HepG2 (cell line): Measurements from ENCODE around the gene AKT3. TPM values are rescaled to one million over a fixed set of nuclear protein-coding genes. Genes with fewer than 3 reads are reported as not detected.

ENCODE experiments used
- ATAC-seq: fragments of 200-7000 bp; cut with Tn5 transposase; 3 replicates; pipeline ENCODE4 v1.9.1; 2020; ENCODE audit warnings: mild to moderate bottlenecking, moderate library complexity
- BruUV-seq: library from RNA; stranded (reverse); fragments of 400-500 nt; replicated peaks from 2 replicates; lab custom pipeline; 2021; lab: Mats Ljungman, UMichigan
- CTCF ChIA-PET: fragments of 300-600 bp; formaldehyde crosslinking; extraction: SDS; loops from one replicate; lab custom pipeline; 2021; ENCODE audit warnings: low total read pairs, inconsistent platforms, low intra/inter-chr PET ratio; lab: Yijun Ruan, JAX
- POLR2A ChIA-PET: fragments of 350-600 bp; sonication (Branson Sonifier 250); formaldehyde crosslinking; loops from one replicate; lab custom pipeline; 2020; ENCODE audit warnings: antibody characterized with exemption, inconsistent platforms; lab: Yijun Ruan, JAX
- DNase-seq: peaks from one replicate; pipeline ENCODE4 v3.0.0-alpha.2; 2015; ENCODE audit warnings: low spot score
- FAIRE-seq: peaks from 3 replicates; lab custom pipeline; 2011; peaks lifted over from hg19 to GRCh38; lab: Jason Lieb, UNC
- H2AFZ ChIP-seq: one replicate; pipeline ENCODE4 v1.6.1; 2011; ENCODE audit warnings: low read length, inconsistent platforms
- H3K27ac ChIP-seq: fragments of 300-600 bp; 3 replicates; pipeline ENCODE4 v1.8.0; 2011; ENCODE audit warnings: mixed run types, mild to moderate bottlenecking, mixed read lengths, low read length, inconsistent platforms; ENCODE audit not compliant: insufficient read depth; ENCODE audit errors: extremely low read length
- H3K27me3 ChIP-seq, 2 experiments: fragments of 200-600 bp in 1 of 2; 2 replicates in 1 of 2; 3 replicates in 1 of 2; pipeline versions ENCODE4 v1.6.0 to v1.8.0; 2011; ENCODE audit warnings: low read length in 2 of 2, mild to moderate bottlenecking in 2 of 2, moderate library complexity in 2 of 2, inconsistent platforms in 1 of 2; ENCODE audit not compliant: insufficient read depth in 2 of 2, control insufficient read depth in 1 of 2
- H3K36me3 ChIP-seq, 2 experiments: fragments of 200-600 bp in 1 of 2; replicated peaks in 1 of 2; 2 replicates in 1 of 2; 3 replicates in 1 of 2; pipeline versions ENCODE4 v1.5.1 to v1.8.0; 2011; ENCODE audit warnings: low read length in 2 of 2, inconsistent platforms in 1 of 2; ENCODE audit not compliant: insufficient read depth in 2 of 2, control insufficient read depth in 1 of 2
- H3K4me1 ChIP-seq: 2 replicates; pipeline ENCODE4 v1.5.1; 2012; ENCODE audit warnings: low read length, inconsistent platforms; ENCODE audit not compliant: insufficient read depth
- H3K4me2 ChIP-seq: 2 replicates; pipeline ENCODE4 v1.6.0; 2011; ENCODE audit warnings: low read depth, low read length, inconsistent platforms
- H3K4me3 ChIP-seq, 3 experiments: fragments of 200-600 bp in 1 of 3; sonication (generic), shearing (Covaris generic) in 1 of 3; replicated peaks in 1 of 3; 2 replicates each; pipeline ENCODE4 v1.5.1; 2011 to 2016; ENCODE audit warnings: low read length in 3 of 3, inconsistent platforms in 2 of 3, low read depth in 2 of 3, mild to moderate bottlenecking in 2 of 3, control low read depth in 1 of 3, mixed read lengths in 1 of 3; ENCODE audit not compliant: insufficient read depth in 1 of 3
- H3K79me2 ChIP-seq: one replicate; pipeline ENCODE4 v1.6.1; 2011; ENCODE audit warnings: low read length, inconsistent platforms; ENCODE audit not compliant: insufficient read depth
- H3K9ac ChIP-seq: 2 replicates; pipeline ENCODE4 v1.6.0; 2011; ENCODE audit warnings: mild to moderate bottlenecking, low read depth, low read length, inconsistent platforms; ENCODE audit not compliant: insufficient read depth
- H3K9me3 ChIP-seq: 2 replicates; pipeline ENCODE4 v1.5.1; 2012; ENCODE audit warnings: mild to moderate bottlenecking, low read length
- H4K20me1 ChIP-seq: 2 replicates; pipeline ENCODE4 v1.6.0; 2011; ENCODE audit warnings: inconsistent platforms, mild to moderate bottlenecking, low read length, moderate library complexity; ENCODE audit not compliant: insufficient read depth
- AGO2 ChIP-seq: fragments of 200-400 bp; formaldehyde crosslinking; optimal IDR thresholded peaks from 2 replicates; pipeline ENCODE3; 2017; ENCODE audit warnings: mild to moderate bottlenecking, low read depth, low read length, moderate library complexity
- ATF4 ChIP-seq, 2 experiments: fragments of 450-650 bp in 1 of 2; sonication (generic) in 1 of 2; formaldehyde crosslinking; IDR thresholded peaks; 2 replicates each; pipeline versions ENCODE4 v1.5.0 to v1.8.0; 2020 to 2022; ENCODE audit warnings: mild to moderate bottlenecking in 1 of 2, missing genetic modification reagents in 1 of 2
- BRD4 ChIP-seq: sonication (generic); formaldehyde crosslinking; IDR thresholded peaks from 2 replicates; pipeline ENCODE4 v1.4.0; 2020; ENCODE audit warnings: missing genetic modification reagents
- CREM ChIP-seq, 2 experiments: sonication (generic) in 1 of 2; formaldehyde crosslinking in 1 of 2; IDR thresholded peaks; 2 replicates each; pipeline versions ENCODE4 v1.4.0 to v1.6.1; 2016 to 2020; ENCODE audit warnings: antibody characterized with exemption in 1 of 2, mild to moderate bottlenecking in 1 of 2, missing genetic modification reagents in 1 of 2
- CSRNP1 ChIP-seq: sonication (generic); formaldehyde crosslinking; IDR thresholded peaks from 2 replicates; pipeline ENCODE4 v1.8.1; 2023; ENCODE audit warnings: mild to moderate bottlenecking, missing genetic modification reagents
- DNMT1 ChIP-seq: sonication (generic); formaldehyde crosslinking; IDR thresholded peaks from 2 replicates; pipeline ENCODE4 v1.5.1; 2020; ENCODE audit warnings: mild to moderate bottlenecking, missing genetic modification reagents
- JDP2 ChIP-seq: sonication (generic); formaldehyde crosslinking; IDR thresholded peaks from 2 replicates; pipeline ENCODE4 v1.8.1; 2022; ENCODE audit warnings: missing genetic modification reagents, borderline replicate concordance
- KLF16 ChIP-seq, 2 experiments: sonication (generic) in 1 of 2; formaldehyde crosslinking in 1 of 2; IDR thresholded peaks; 2 replicates each; pipeline versions ENCODE4 v1.6.1 to v1.8.0; 2016 to 2023; ENCODE audit warnings: missing genetic modification reagents in 2 of 2, missing compliant biosample characterization in 1 of 2
- MAF1 ChIP-seq: sonication (generic); formaldehyde crosslinking; IDR thresholded peaks from 2 replicates; pipeline ENCODE4 v1.5.0; 2020; ENCODE audit warnings: missing genetic modification reagents, borderline replicate concordance
- MLX ChIP-seq: IDR thresholded peaks from 2 replicates; pipeline ENCODE4 v1.6.1; 2016
- MTERF4 ChIP-seq: sonication (generic); formaldehyde crosslinking; IDR thresholded peaks from 2 replicates; pipeline ENCODE4 v1.8.0; 2023; ENCODE audit warnings: mild to moderate bottlenecking, missing genetic modification reagents
- POGK ChIP-seq: sonication (generic); formaldehyde crosslinking; conservative IDR thresholded peaks from 2 replicates; pipeline ENCODE4 v1.8.0; 2022; ENCODE audit warnings: mild to moderate bottlenecking, moderate library complexity, missing genetic modification reagents
- PRMT3 ChIP-seq: sonication (generic); formaldehyde crosslinking; IDR thresholded peaks from 2 replicates; pipeline ENCODE4 v1.8.1; 2022; ENCODE audit warnings: low read depth, mild to moderate bottlenecking, moderate library complexity, missing genetic modification reagents, borderline replicate concordance
- RBM22 ChIP-seq: fragments of 200-400 bp; formaldehyde crosslinking; optimal IDR thresholded peaks from 2 replicates; pipeline ENCODE3; 2017; ENCODE audit warnings: mild to moderate bottlenecking, low read length, moderate library complexity
- SSRP1 ChIP-seq: IDR thresholded peaks from 2 replicates; pipeline ENCODE4 v1.6.1; 2016; ENCODE audit warnings: control low read depth
- TCF7 ChIP-seq: sonication (generic); IDR thresholded peaks from 2 replicates; pipeline ENCODE4 v1.6.1; 2016; ENCODE audit warnings: antibody characterized with exemption, low read depth
- ZNF570 ChIP-seq: sonication (generic); formaldehyde crosslinking; IDR thresholded peaks from 2 replicates; pipeline ENCODE4 v1.4.0; 2020; ENCODE audit warnings: mild to moderate bottlenecking, missing genetic modification reagents, borderline replicate concordance
- ZNF7 ChIP-seq: IDR thresholded peaks from 2 replicates; pipeline ENCODE4 v1.6.1; 2016; ENCODE audit warnings: missing biosample characterization, missing genetic modification reagents
- WGBS: methylation state at CpG from one replicate; pipeline ENCODE4 v1.1.6; 2017; ENCODE audit warnings: low lambda C conversion rate; 5-methylcytosine and 5-hydroxymethylcytosine counted together
- in situ Hi-C: cut with HindIII; loops from 2 replicates; pipeline ENCODE4 v1.10.0; 2017; ENCODE audit warnings: low pct_unique_long_range_greater_than_20kb; ENCODE audit not compliant: extremely low pct_ligation_motif_present
- intact Hi-C: fragments of 100-400 bp; cut with micrococcal nuclease; formaldehyde crosslinking; loops from one replicate; pipeline ENCODE4 v1.10.0; 2022; ENCODE audit not compliant: unreplicated experiment
- polyA plus RNA-seq, 8 experiments: library from polyadenylated mRNA; depleted of rRNA in 3 of 8; stranded (reverse) in 7 of 8; unstranded in 1 of 8; fragments of >200 nt; fragmentation: Illumina TruSeq in 4 of 8; extraction: Trizol in 4 of 8; gene quantifications; 2 replicates each; pipeline versions ENCODE4 v1.2.1 to v1.2.3, GENCODE V29; 2011 to 2016; ENCODE audit warnings: low read depth in 4 of 8, missing spikeins in 1 of 8, mixed read lengths in 1 of 8; ENCODE audit not compliant: insufficient read depth in 1 of 8
- total RNA-seq, 5 experiments: library from RNA; depleted of rRNA; stranded (reverse); fragments of >200 nt; fragmentation: Illumina TruSeq; extraction: Trizol; gene quantifications; 2 replicates each; pipeline ENCODE4 v1.2.3, GENCODE V29; 2016; ENCODE audit warnings: low read depth in 1 of 5

AKT3 gene
- total and polyA plus RNA-seq, 2 of the 13 experiments (the other 11 are each of a cell fraction or from before 2014, with no cell fraction given): 0.07 TPM

- no peak for FAIRE-seq
- 6% methylated on average over 1 of the region's 1 CpG for WGBS
- POLR2A ChIA-PET: no interaction called here
- H3K4me2 ChIP-seq: no peak overlapping the region
- H3K79me2 ChIP-seq: no peaks in the 10 kb centered on the region
- no peak overlapping the region for H3K27ac ChIP-seq
- CTCF ChIA-PET: no interaction called here
- H3K9ac ChIP-seq: no peak overlapping the region
- H4K20me1 ChIP-seq: no peaks in the 10 kb centered on the region
- no peak overlapping the region for H3K4me3 ChIP-seq
- intact Hi-C loops (no loop called here), in situ Hi-C loops (no loop called here)
- H2AFZ ChIP-seq: no peak overlapping the region
- no peak for ATAC-seq
- no peaks in the 10 kb centered on the region for H3K9me3 ChIP-seq
- peaks cover 5% of the 10 kb centered on the region; the same call in 1 of the 2 replicates for H3K4me1 ChIP-seq
- BruUV-seq: no TSS peak
- no peak for DNase-seq
- H3K36me3 ChIP-seq: no peaks in the 10 kb centered on the region
- peaks cover 3 to 27% of the 10 kb centered on the region in 2 experiments; a peak in 4 of 5 replicates for H3K27me3 ChIP-seq
- TF ChIP-seq PRMT3 (CRISPR knock-in tag) (no peak), AGO2 (no peak), ZNF570 (no peak), MTERF4 (CRISPR knock-in tag) (no peak), ZNF7 (CRISPR knock-in tag) (no peak), KLF16 (CRISPR knock-in tag; IDR thresholded peaks at IDR 0.05) (no peak), RBM22 (no peak), SSRP1 (CRISPR knock-in tag) (no peak), CREM (IDR thresholded peaks at IDR 0.05) (no peak), CREM (CRISPR knock-in tag; IDR thresholded peaks at IDR 0.05) (no peak), TCF7 (no peak), MLX (CRISPR knock-in tag) (no peak), JDP2 (CRISPR knock-in tag) (no peak), CSRNP1 (CRISPR knock-in tag) (no peak), DNMT1 (CRISPR knock-in tag) (no peak), POGK (no peak), BRD4 (CRISPR knock-in tag) (no peak), ATF4 (CRISPR knock-in tag; IDR thresholded peaks at IDR 0.05) (no peak), MAF1 (CRISPR knock-in tag) (no peak)
Measured at GRCh38 chr1:243846761-243847160, 3.3 kb downstream of the AKT3 start.
